ENCODE measurements around the gene TRIM45. TPM values are rescaled to one million over a fixed set of nuclear protein-coding genes. Genes with fewer than 3 reads are reported as not detected.

Gene TRIM45
- total and polyA plus RNA-seq, 2 of the 13 experiments (the other 11 are each of a cell fraction or from before 2014, with no cell fraction given) = 1.9 to 2.3 TPM

- BruUV-seq (replicated peaks) = no TSS peak
- DNase-seq (ENCODE audit: low spot score) (no peak), FAIRE-seq (no peak), ATAC-seq (no peak)
- Histone ChIP-seq H2AFZ (ENCODE audit: low read length) (no peak overlapping the region), H3K9me3 (ENCODE audit: low read length) (no peaks in the 10 kb centered on the region), H3K27me3 (ENCODE audit: control insufficient read depth in 1 of 2, insufficient read depth in 2 of 2, low read length in 2 of 2) (no peaks in the 10 kb centered on the region; a peak in 1 of 5 replicates), H3K9ac (ENCODE audit: insufficient read depth, low read depth, low read length) (no peak overlapping the region), H4K20me1 (ENCODE audit: insufficient read depth, low read length) (no peaks in the 10 kb centered on the region), H3K79me2 (ENCODE audit: insufficient read depth, low read length) (no peaks in the 10 kb centered on the region), H3K4me1 (ENCODE audit: insufficient read depth, low read length) (peaks cover 19% of the 10 kb centered on the region), H3K4me3 (replicated peaks in 1 of 3; ENCODE audit: insufficient read depth in 1 of 3, low read depth in 2 of 3, low read length in 3 of 3) (no peak overlapping the region), H3K36me3 (replicated peaks in 1 of 2; ENCODE audit: control insufficient read depth in 1 of 2, insufficient read depth in 2 of 2, low read length in 2 of 2) (no peaks in the 10 kb centered on the region), H3K27ac (ENCODE audit: extremely low read length, insufficient read depth, low read length) (no peak overlapping the region), H3K4me2 (ENCODE audit: low read depth, low read length) (no peak overlapping the region)
- TF ChIP-seq NCOR1 (IDR thresholded peaks at IDR 0.05; ENCODE audit: borderline replicate concordance, low read length) (no peak), GFI1 (CRISPR knock-in tag; IDR thresholded peaks at IDR 0.05; ENCODE audit: borderline replicate concordance) (no peak), RFX3 (CRISPR knock-in tag; IDR thresholded peaks at IDR 0.05) (no peak), ZNF264 (CRISPR knock-in tag; IDR thresholded peaks at IDR 0.05) (no peak)
- in situ Hi-C loops (cut with HindIII; ENCODE audit: extremely low pct_ligation_motif_present, low pct_unique_long_range_greater_than_20kb) = loop anchor here (25.0 kb wide), 1 partner anchor 163 kb away; no protein-coding TSS in a partner anchor
- 0% methylated on average over 1 of the region's 1 CpG for WGBS (ENCODE audit: low lambda C conversion rate)
- intact Hi-C loops (cut with micrococcal nuclease; ENCODE audit: unreplicated experiment) = loop anchor here (5.0 to 10.0 kb wide), 2 partner anchors 48 to 240 kb away; partner anchors contain the start of gene MAN1A2
- CTCF ChIA-PET (ENCODE audit: low intra/inter-chr PET ratio, low total read pairs) = no interaction called here
- POLR2A ChIA-PET = no interaction called here
Observed at GRCh38 chr1:117124661-117125060, 3.1 kb upstream of the TRIM45 start.

DNA sequence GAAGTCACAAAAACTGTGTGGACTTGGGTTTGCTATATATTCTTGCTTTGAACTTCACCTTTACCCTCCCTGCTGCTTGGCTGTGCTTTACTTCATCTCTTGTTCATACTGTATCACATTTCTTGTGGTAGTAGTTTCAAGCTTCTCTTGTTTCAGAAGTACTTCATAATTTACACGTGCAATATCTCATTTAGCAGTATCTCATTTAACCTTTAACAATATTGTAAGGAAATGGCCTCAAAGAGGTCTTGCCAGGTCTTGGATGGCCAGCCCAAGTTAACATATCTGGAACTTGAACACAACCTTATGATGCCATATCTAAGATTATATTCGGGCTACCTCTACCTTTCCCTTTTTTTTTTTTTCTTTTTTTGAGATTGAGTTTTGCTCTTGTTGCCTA, 1.7 kb upstream of the TRIM45 start:
- CTCF ChIA-PET (ENCODE audit: low intra/inter-chr PET ratio, low total read pairs) = no interaction called here
- TF ChIP-seq TOE1 (CRISPR knock-in tag; IDR thresholded peaks at IDR 0.05) (no peak), ZNF749 (CRISPR knock-in tag; IDR thresholded peaks at IDR 0.05; ENCODE audit: borderline replicate concordance) (no peak), ZNF235 (CRISPR knock-in tag; IDR thresholded peaks at IDR 0.05; ENCODE audit: borderline replicate concordance) (no peak), NFE2 (CRISPR knock-in tag; IDR thresholded peaks at IDR 0.05) (no peak), CSRNP2 (CRISPR knock-in tag; conservative IDR thresholded peaks at IDR 0.05; ENCODE audit: low read depth) (no peak), ZNF260 (CRISPR knock-in tag; IDR thresholded peaks at IDR 0.05; ENCODE audit: borderline replicate concordance, low read depth) (no peak), ZMAT3 (CRISPR knock-in tag; conservative IDR thresholded peaks at IDR 0.05) (no peak), RXRB (CRISPR knock-in tag; IDR thresholded peaks at IDR 0.05; ENCODE audit: borderline replicate concordance) (no peak), HDAC6 (IDR thresholded peaks at IDR 0.05; ENCODE audit: low read depth, low read length) (no peak), ZNF18 (CRISPR knock-in tag; IDR thresholded peaks at IDR 0.05; ENCODE audit: insufficient replicate concordance) (no peak), ZSCAN30 (CRISPR knock-in tag; IDR thresholded peaks at IDR 0.05) (no peak)
- TF ChIP-seq, protein P1, sequence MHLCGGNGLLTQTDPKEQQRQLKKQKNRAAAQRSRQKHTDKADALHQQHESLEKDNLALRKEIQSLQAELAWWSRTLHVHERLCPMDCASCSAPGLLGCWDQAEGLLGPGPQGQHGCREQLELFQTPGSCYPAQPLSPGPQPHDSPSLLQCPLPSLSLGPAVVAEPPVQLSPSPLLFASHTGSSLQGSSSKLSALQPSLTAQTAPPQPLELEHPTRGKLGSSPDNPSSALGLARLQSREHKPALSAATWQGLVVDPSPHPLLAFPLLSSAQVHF (CRISPR knock-in tag; IDR thresholded peaks at IDR 0.05) = no peak

More for the DNA sequence above, 1.7 kb upstream of the TRIM45 start:
- in situ Hi-C loops (cut with HindIII; ENCODE audit: extremely low pct_ligation_motif_present, low pct_unique_long_range_greater_than_20kb) = no loop called here
- Histone ChIP-seq H4K20me1 (ENCODE audit: insufficient read depth, low read length) (no peaks in the 10 kb centered on the region), H2AFZ (ENCODE audit: low read length) (no peak overlapping the region), H3K9ac (ENCODE audit: insufficient read depth, low read depth, low read length) (no peak overlapping the region), H3K4me1 (ENCODE audit: insufficient read depth, low read length) (peaks cover 19% of the 10 kb centered on the region), H3K79me2 (ENCODE audit: insufficient read depth, low read length) (no peaks in the 10 kb centered on the region), H3K4me2 (ENCODE audit: low read depth, low read length) (no peak overlapping the region), H3K4me3 (replicated peaks in 1 of 3; ENCODE audit: insufficient read depth in 1 of 3, low read depth in 2 of 3, low read length in 3 of 3) (no peak overlapping the region), H3K9me3 (ENCODE audit: low read length) (no peaks in the 10 kb centered on the region), H3K27ac (ENCODE audit: extremely low read length, insufficient read depth, low read length) (no peak overlapping the region), H3K27me3 (ENCODE audit: control insufficient read depth in 1 of 2, insufficient read depth in 2 of 2, low read length in 2 of 2) (no peaks in the 10 kb centered on the region; a peak in 1 of 5 replicates), H3K36me3 (replicated peaks in 1 of 2; ENCODE audit: control insufficient read depth in 1 of 2, insufficient read depth in 2 of 2, low read length in 2 of 2) (no peaks in the 10 kb centered on the region)
- FAIRE-seq = no peak
- no TSS peak for BruUV-seq (replicated peaks)
- POLR2A ChIA-PET = no interaction called here
- DNase-seq (ENCODE audit: low spot score) = no peak
- no peak for ATAC-seq
- 42% methylated on average over 2 of the region's 2 CpGs for WGBS (ENCODE audit: low lambda C conversion rate)
- intact Hi-C loops (cut with micrococcal nuclease; ENCODE audit: unreplicated experiment) = loop anchor here (5.0 to 10.0 kb wide), 2 partner anchors 49 to 242 kb away; partner anchors contain the start of gene MAN1A2

All from HepG2 (cell line).